Measurements from ENCODE around the gene ZNF710. TPM values are rescaled to one million over a fixed set of nuclear protein-coding genes. Genes with fewer than 3 reads are reported as not detected.
"Not testable (repeated sequence)": the region's sequence is repeated elsewhere in the genome, so short reads cannot be mapped to it uniquely, and the experiment has no call there.

ZNF710 gene
- total RNA-seq, 2 experiments from 2014 or later: 15.4 to 16.7 TPM

GRCh38 chr15:90095521-90095959 lies 94.4 kb downstream of the ZNF710 start:
- peak overlapping the region; percentile 79 for H3K4me3 Mint-ChIP-seq
- POLR2A ChIA-PET: no interaction called here
- H3K36me3 Mint-ChIP-seq: peaks cover 32% of the 10 kb centered on the region
- no peak for DNase-seq
- no peaks in the 10 kb centered on the region for H3K9me3 Mint-ChIP-seq
- H3K27ac Mint-ChIP-seq: peak overlapping the region; percentile 90
- no peaks in the 10 kb centered on the region for H3K27me3 Mint-ChIP-seq
- peaks cover 58% of the 10 kb centered on the region for H3K4me1 Mint-ChIP-seq
- no peak for ATAC-seq (ENCODE audit: low read depth)

- peak overlapping the region; percentile 96 for H3K27ac Mint-ChIP-seq
- H3K9me3 Mint-ChIP-seq: no peaks in the 10 kb centered on the region
- H3K27me3 Mint-ChIP-seq: no peaks in the 10 kb centered on the region
- peaks cover 27% of the 10 kb centered on the region for H3K36me3 Mint-ChIP-seq
- ATAC-seq (ENCODE audit: low read depth): peak; percentile 59
- peaks cover 61% of the 10 kb centered on the region for H3K4me1 Mint-ChIP-seq
- POLR2A ChIA-PET: interaction anchor here (1.1 kb wide), 1 partner anchor 104 kb away, joined by 5 read pairs; the partner anchor contains the start of gene SEMA4B
- peak overlapping the region; percentile 87 for H3K4me3 Mint-ChIP-seq
- DNase-seq: no peak
Measured at GRCh38 chr15:90097475-90097874, 96.4 kb downstream of the ZNF710 start.

GRCh38 chr15:90099072-90099867 lies 98.1 kb downstream of the ZNF710 start:
- Mint-ChIP-seq H3K9me3 (no peaks in the 10 kb centered on the region), H3K36me3 (peaks cover 19% of the 10 kb centered on the region), H3K27me3 (no peaks in the 10 kb centered on the region), H3K27ac (peak overlapping the region; percentile 96), H3K4me1 (peaks cover 64% of the 10 kb centered on the region), H3K4me3 (peak overlapping the region; percentile 87)
- POLR2A ChIA-PET: interaction anchor here (0.7 to 2.3 kb wide), 3 partner anchors 86 to 205 kb away, joined by 3 to 10 read pairs (median 5); partner anchors contain the start of gene AP3S2
- ATAC-seq (ENCODE audit: low read depth) (peak; percentile 41), DNase-seq (peak; percentile 60)

GRCh38 chr15:90099868-90100831 lies 99.0 kb downstream of the ZNF710 start:
- peaks cover 60% of the 10 kb centered on the region for H3K4me1 Mint-ChIP-seq
- peaks cover 17% of the 10 kb centered on the region for H3K36me3 Mint-ChIP-seq
- peaks cover 5% of the 10 kb centered on the region for H3K27me3 Mint-ChIP-seq
- no peaks in the 10 kb centered on the region for H3K9me3 Mint-ChIP-seq
- DNase-seq: no peak
- H3K27ac Mint-ChIP-seq: peak overlapping the region; percentile 96
- peak overlapping the region; percentile 87 for H3K4me3 Mint-ChIP-seq
- ATAC-seq (ENCODE audit: low read depth): no peak
- POLR2A ChIA-PET: interaction anchor here (0.7 to 3.0 kb wide), 3 partner anchors 131 to 206 kb away, joined by 3 to 12 read pairs (median 10); partner anchors contain the start of genes AP3S2, CIB1 and GDPGP1

GRCh38 chr15:90101130-90101968 lies 100.2 kb downstream of the ZNF710 start:
- no peak for ATAC-seq (ENCODE audit: low read depth)
- Mint-ChIP-seq H3K4me3 (peak overlapping the region; percentile 87), H3K9me3 (no peaks in the 10 kb centered on the region), H3K4me1 (peaks cover 50% of the 10 kb centered on the region), H3K27ac (peak overlapping the region; percentile 96), H3K27me3 (peaks cover 5% of the 10 kb centered on the region), H3K36me3 (peaks cover 9% of the 10 kb centered on the region)
- DNase-seq: peak; percentile 56
- POLR2A ChIA-PET: interaction anchor here (0.6 to 3.0 kb wide), 7 partner anchors 23 to 207 kb away, joined by 3 to 12 read pairs (median 5); partner anchors contain the start of genes AP3S2, CIB1 and GDPGP1

- Mint-ChIP-seq H3K4me3 (peak within 1 kb of the TSS; percentile 87), H3K27me3 (peaks cover 5% of the 10 kb centered on the region), H3K36me3 (peaks cover 9% of the 10 kb centered on the region), H3K27ac (peak within 1 kb of the TSS; percentile 96), H3K4me1 (peaks cover 43% of the 10 kb centered on the region), H3K9me3 (no peaks in the 10 kb centered on the region)
- POLR2A ChIA-PET: interaction anchor here (0.6 to 3.0 kb wide), 9 partner anchors 22 to 459 kb away, joined by 3 to 12 read pairs (median 5); partner anchors contain the start of genes AP3S2, CIB1, GDPGP1 and SEMA4B
- peak; percentile 90 for DNase-seq
- peak; percentile 76 for ATAC-seq (ENCODE audit: low read depth)
Measured at GRCh38 chr15:90101969-90102890, 101.1 kb downstream of the ZNF710 start, which contains the start of gene IDH2. Gene IDH2 (minus strand): TSS chr15:90102468. CDS start chr15:90102390, 78 bp downstream.

- no peak for ATAC-seq (ENCODE audit: low read depth)
- POLR2A ChIA-PET: interaction anchor here (1.1 kb wide), 1 partner anchor 39 kb away, joined by 4 read pairs; no protein-coding TSS in a partner anchor
Measured at GRCh38 chr15:90103701-90104329, 102.7 kb downstream of the ZNF710 start.

GRCh38 chr15:90104551-90104950 lies 103.4 kb downstream of the ZNF710 start:
- Mint-ChIP-seq H3K4me1 (peaks cover 23% of the 10 kb centered on the region), H3K9me3 (no peaks in the 10 kb centered on the region), H3K27ac (no peak overlapping the region), H3K36me3 (peaks cover 3% of the 10 kb centered on the region), H3K4me3 (no peak overlapping the region), H3K27me3 (peaks cover 5% of the 10 kb centered on the region)
- DNase-seq (no peak), ATAC-seq (ENCODE audit: low read depth) (no peak)
- POLR2A ChIA-PET: interaction anchor here (1.1 kb wide), 1 partner anchor 38 kb away, joined by 4 read pairs; no protein-coding TSS in a partner anchor

More at GRCh38 chr15:90103701-90104329, 102.7 kb downstream of the ZNF710 start:
- Mint-ChIP-seq H3K4me3 (peak overlapping the region; percentile 74), H3K9me3 (no peaks in the 10 kb centered on the region), H3K27me3 (peaks cover 5% of the 10 kb centered on the region), H3K27ac (peak overlapping the region; percentile 25), H3K4me1 (peaks cover 30% of the 10 kb centered on the region), H3K36me3 (peaks cover 5% of the 10 kb centered on the region)
- no peak for DNase-seq

GRCh38 chr15:90105521-90105920 lies 104.4 kb downstream of the ZNF710 start:
- H3K27ac Mint-ChIP-seq: no peak overlapping the region
- no peak overlapping the region for H3K4me3 Mint-ChIP-seq
- POLR2A ChIA-PET: no interaction called here
- DNase-seq (no peak), ATAC-seq (ENCODE audit: low read depth) (no peak)
- peaks cover 14% of the 10 kb centered on the region for H3K4me1 Mint-ChIP-seq
- no peaks in the 10 kb centered on the region for H3K9me3 Mint-ChIP-seq
- no peaks in the 10 kb centered on the region for H3K36me3 Mint-ChIP-seq
- peaks cover 8% of the 10 kb centered on the region for H3K27me3 Mint-ChIP-seq

GRCh38 chr15:90106522-90107117 lies 105.5 kb downstream of the ZNF710 start:
- Mint-ChIP-seq H3K4me3 (no peak overlapping the region), H3K9me3 (no peaks in the 10 kb centered on the region), H3K36me3 (no peaks in the 10 kb centered on the region), H3K4me1 (peaks cover 9% of the 10 kb centered on the region), H3K27me3 (peaks cover 8% of the 10 kb centered on the region), H3K27ac (no peak overlapping the region)
- ATAC-seq (ENCODE audit: low read depth) (no peak), DNase-seq (no peak)
- POLR2A ChIA-PET: no interaction called here

- H3K9me3 Mint-ChIP-seq; H3K36me3 Mint-ChIP-seq; H3K4me3 Mint-ChIP-seq; H3K27ac Mint-ChIP-seq; ATAC-seq (ENCODE audit: low read depth); H3K4me1 Mint-ChIP-seq; DNase-seq: not testable (repeated sequence)
- POLR2A ChIA-PET: interaction anchor here (0.6 kb wide), 1 partner anchor 373 kb away, joined by 4 read pairs; no protein-coding TSS in a partner anchor
- H3K27me3 Mint-ChIP-seq: peaks cover 10% of the 10 kb centered on the region
Measured at GRCh38 chr15:90108038-90108437, 106.9 kb downstream of the ZNF710 start.
